ENCODE data around the gene ARHGEF37.

DNA sequence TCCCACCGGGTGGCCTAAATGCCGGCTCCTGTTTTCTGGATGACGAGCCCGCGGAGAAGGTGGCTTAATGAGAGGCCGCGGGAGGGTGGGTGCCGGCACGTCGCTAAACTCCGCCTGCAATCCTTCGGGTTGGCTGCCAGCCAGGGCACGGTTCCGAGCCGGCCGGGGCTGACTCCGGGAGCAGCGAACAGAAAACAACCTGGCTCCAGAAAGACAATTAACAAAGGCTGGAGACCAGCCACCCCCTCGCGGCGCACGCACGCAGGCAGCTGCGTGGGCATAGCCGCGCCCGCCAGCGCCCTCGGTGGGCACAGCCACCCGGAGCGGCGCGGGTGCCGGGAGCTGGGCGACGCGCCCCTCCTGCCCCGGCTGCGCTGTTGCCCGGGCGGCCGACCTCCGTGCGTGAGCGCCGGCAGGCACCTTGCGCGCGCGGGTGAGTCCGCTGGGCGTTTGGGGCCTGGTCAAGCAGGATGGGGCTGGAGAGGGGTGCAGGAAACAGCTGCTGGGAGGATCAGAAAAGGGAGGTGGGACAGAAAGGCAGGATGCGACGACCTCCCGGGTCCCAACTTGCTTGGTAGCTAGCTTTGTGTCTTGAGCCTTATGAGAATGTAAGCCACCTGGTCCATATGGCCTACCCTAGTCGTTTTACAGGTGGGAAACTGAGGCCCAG is at the start of gene ARHGEF37:
- TF ChIP-seq, protein P1, sequence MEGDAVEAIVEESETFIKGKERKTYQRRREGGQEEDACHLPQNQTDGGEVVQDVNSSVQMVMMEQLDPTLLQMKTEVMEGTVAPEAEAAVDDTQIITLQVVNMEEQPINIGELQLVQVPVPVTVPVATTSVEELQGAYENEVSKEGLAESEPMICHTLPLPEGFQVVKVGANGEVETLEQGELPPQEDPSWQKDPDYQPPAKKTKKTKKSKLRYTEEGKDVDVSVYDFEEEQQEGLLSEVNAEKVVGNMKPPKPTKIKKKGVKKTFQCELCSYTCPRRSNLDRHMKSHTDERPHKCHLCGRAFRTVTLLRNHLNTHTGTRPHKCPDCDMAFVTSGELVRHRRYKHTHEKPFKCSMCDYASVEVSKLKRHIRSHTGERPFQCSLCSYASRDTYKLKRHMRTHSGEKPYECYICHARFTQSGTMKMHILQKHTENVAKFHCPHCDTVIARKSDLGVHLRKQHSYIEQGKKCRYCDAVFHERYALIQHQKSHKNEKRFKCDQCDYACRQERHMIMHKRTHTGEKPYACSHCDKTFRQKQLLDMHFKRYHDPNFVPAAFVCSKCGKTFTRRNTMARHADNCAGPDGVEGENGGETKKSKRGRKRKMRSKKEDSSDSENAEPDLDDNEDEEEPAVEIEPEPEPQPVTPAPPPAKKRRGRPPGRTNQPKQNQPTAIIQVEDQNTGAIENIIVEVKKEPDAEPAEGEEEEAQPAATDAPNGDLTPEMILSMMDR (conservative IDR thresholded peaks at IDR 0.05; ENCODE audit: low read length): no peak
- TF ChIP-seq EZH2phosphoT487 (IDR thresholded peaks at IDR 0.05; ENCODE audit: borderline replicate concordance): no peak

Measured in Loucy (cell line).